Neural cell (in vitro differentiated cells): ENCODE data around the gene TMEM139. TPM values are rescaled to one million over a fixed set of nuclear protein-coding genes. Genes with fewer than 3 reads are reported as not detected.

Source experiments
- H2AFZ ChIP-seq: fragments of 200-600, 300-800 bp; sonication (generic), shearing (Covaris generic); 2 replicates; pipeline ENCODE4 v1.6.0; 2014; ENCODE audit warnings: low read depth, mild to moderate bottlenecking, antibody characterized with exemption, low read length, moderate library complexity
- H3F3A ChIP-seq: fragments of 200-600 bp; shearing (Covaris generic); 2 replicates; pipeline ENCODE4 v1.6.1; 2016; ENCODE audit warnings: mild to moderate bottlenecking, moderate library complexity, mixed read lengths, antibody characterized with exemption, low read length; ENCODE audit not compliant: insufficient read depth, poor library complexity, severe bottlenecking
- H3K27ac ChIP-seq: fragments of 200-600, 300-800 bp; sonication (generic), shearing (Covaris generic); 2 replicates; pipeline ENCODE4 v1.5.1; 2014; ENCODE audit warnings: mild to moderate bottlenecking, low read length, moderate library complexity
- H3K27me3 ChIP-seq: fragments of 300-800, 200-600 bp; sonication (generic), shearing (Covaris generic); 2 replicates; pipeline ENCODE4 v1.6.0; 2014; ENCODE audit warnings: mild to moderate bottlenecking, low read depth, low read length, moderate library complexity; ENCODE audit not compliant: insufficient read depth
- H3K36me3 ChIP-seq: fragments of 300-800, 200-600 bp; sonication (generic), shearing (Covaris generic); 2 replicates; pipeline ENCODE4 v1.5.1; 2014; ENCODE audit warnings: mild to moderate bottlenecking, antibody characterized with exemption, low read length, moderate library complexity; ENCODE audit not compliant: insufficient read depth
- H3K4me2 ChIP-seq: fragments of 300-800, 200-600 bp; sonication (generic), shearing (Covaris generic); 2 replicates; pipeline ENCODE4 v1.6.0; 2014; ENCODE audit warnings: mild to moderate bottlenecking, low read length
- H3K4me3 ChIP-seq: fragments of 300-800, 200-600 bp; sonication (generic), shearing (Covaris generic); 2 replicates; pipeline ENCODE4 v1.5.1; 2014; ENCODE audit warnings: mild to moderate bottlenecking, low read length, moderate library complexity
- H3K79me2 ChIP-seq: fragments of 200-600 bp; shearing (Covaris generic); replicated peaks from 2 replicates; pipeline ENCODE4 v1.6.0; 2014; ENCODE audit warnings: mild to moderate bottlenecking, low read length, moderate library complexity; ENCODE audit not compliant: insufficient read depth
- H3K9ac ChIP-seq: fragments of 300-800, 200-600 bp; sonication (generic), shearing (Covaris generic); 2 replicates; pipeline ENCODE4 v1.6.1; 2016; ENCODE audit warnings: mild to moderate bottlenecking, low read length, mixed read lengths
- H3K9me2 ChIP-seq: fragments of 200-600 bp; shearing (Covaris generic); 2 replicates; pipeline ENCODE4 v1.6.1; 2016; ENCODE audit warnings: mild to moderate bottlenecking, low read length, mixed read lengths; ENCODE audit not compliant: insufficient read depth
- H3K9me3 ChIP-seq: fragments of 200-600, 300-800 bp; sonication (generic), shearing (Covaris generic); 2 replicates; pipeline ENCODE4 v1.6.1; 2016; ENCODE audit warnings: mild to moderate bottlenecking, mixed run types, low read length, moderate library complexity, mixed read lengths
- H4K20me1 ChIP-seq: fragments of 200-600 bp; shearing (Covaris generic); 2 replicates; pipeline ENCODE4 v1.6.1; 2016; ENCODE audit warnings: mild to moderate bottlenecking, mixed run types; ENCODE audit not compliant: insufficient read depth
- EP300 ChIP-seq: fragments of 450-650 bp; conservative IDR thresholded peaks from 2 replicates; pipeline ENCODE4 v1.6.1; 2014; ENCODE audit warnings: antibody characterized with exemption, mild to moderate bottlenecking, moderate library complexity; ENCODE audit not compliant: poor library complexity, severe bottlenecking
- EZH2 ChIP-seq: fragments of 200-600, 300-800 bp; shearing (Covaris generic), sonication (generic); IDR thresholded peaks from 2 replicates; pipeline ENCODE4 v1.6.1; 2014; ENCODE audit warnings: antibody characterized with exemption, low read length, borderline replicate concordance, mild to moderate bottlenecking; ENCODE audit not compliant: insufficient read depth, poor library complexity, severe bottlenecking
- MXI1 ChIP-seq: fragments of 450-650 bp; conservative IDR thresholded peaks from 2 replicates; pipeline ENCODE4 v1.6.1; 2014; ENCODE audit warnings: antibody characterized with exemption, mild to moderate bottlenecking; ENCODE audit not compliant: poor library complexity, severe bottlenecking
- POLR2AphosphoS5 ChIP-seq: IDR thresholded peaks from 2 replicates; pipeline ENCODE4 v1.6.1; 2012
- RAD21 ChIP-seq: fragments of 450-650 bp; conservative IDR thresholded peaks from 2 replicates; pipeline ENCODE4 v1.6.1; 2014; ENCODE audit warnings: antibody characterized with exemption, mild to moderate bottlenecking, moderate library complexity
- REST ChIP-seq: IDR thresholded peaks from 2 replicates; pipeline ENCODE4 v1.6.1; 2012; ENCODE audit warnings: borderline replicate concordance
- SMC3 ChIP-seq: fragments of 450-650 bp; conservative IDR thresholded peaks from 2 replicates; pipeline ENCODE4 v1.6.1; 2014; ENCODE audit warnings: antibody characterized with exemption, mild to moderate bottlenecking, moderate library complexity; ENCODE audit not compliant: poor library complexity
- TAF1 ChIP-seq: IDR thresholded peaks from 2 replicates; pipeline ENCODE4 v1.6.1; 2012; ENCODE audit warnings: low read depth
- polyA plus RNA-seq: library from polyadenylated mRNA; depleted of rRNA; stranded (reverse); fragments of >200 nt; gene quantifications from 2 replicates; pipeline ENCODE4 v1.2.3, GENCODE V29; 2014
- TF ChIP-seq, protein P1 (sequence below): fragments of 450-650 bp; IDR thresholded peaks from 2 replicates; pipeline ENCODE4 v1.5.1; 2014; ENCODE audit warnings: antibody characterized with exemption, mild to moderate bottlenecking, moderate library complexity; ENCODE audit not compliant: poor library complexity, severe bottlenecking

The TMEM139 gene
- polyA plus RNA-seq, 1 donor from 2014 or later = not detected

- Histone ChIP-seq H2AFZ (no peak overlapping the region), H3K27ac (no peak overlapping the region), H3K9me2 (no peaks in the 10 kb centered on the region), H3K36me3 (no peaks in the 10 kb centered on the region), H3K9ac (no peak overlapping the region), H3K4me2 (no peak overlapping the region), H3K79me2 (no peaks in the 10 kb centered on the region), H4K20me1 (no peaks in the 10 kb centered on the region), H3K4me3 (no peak overlapping the region), H3F3A (no peaks in the 10 kb centered on the region), H3K27me3 (no peaks in the 10 kb centered on the region), H3K9me3 (no peaks in the 10 kb centered on the region)
- TF ChIP-seq RAD21 = no peak
- TF ChIP-seq REST = no peak
- no peak for TF ChIP-seq MXI1
- TF ChIP-seq, protein P1, sequence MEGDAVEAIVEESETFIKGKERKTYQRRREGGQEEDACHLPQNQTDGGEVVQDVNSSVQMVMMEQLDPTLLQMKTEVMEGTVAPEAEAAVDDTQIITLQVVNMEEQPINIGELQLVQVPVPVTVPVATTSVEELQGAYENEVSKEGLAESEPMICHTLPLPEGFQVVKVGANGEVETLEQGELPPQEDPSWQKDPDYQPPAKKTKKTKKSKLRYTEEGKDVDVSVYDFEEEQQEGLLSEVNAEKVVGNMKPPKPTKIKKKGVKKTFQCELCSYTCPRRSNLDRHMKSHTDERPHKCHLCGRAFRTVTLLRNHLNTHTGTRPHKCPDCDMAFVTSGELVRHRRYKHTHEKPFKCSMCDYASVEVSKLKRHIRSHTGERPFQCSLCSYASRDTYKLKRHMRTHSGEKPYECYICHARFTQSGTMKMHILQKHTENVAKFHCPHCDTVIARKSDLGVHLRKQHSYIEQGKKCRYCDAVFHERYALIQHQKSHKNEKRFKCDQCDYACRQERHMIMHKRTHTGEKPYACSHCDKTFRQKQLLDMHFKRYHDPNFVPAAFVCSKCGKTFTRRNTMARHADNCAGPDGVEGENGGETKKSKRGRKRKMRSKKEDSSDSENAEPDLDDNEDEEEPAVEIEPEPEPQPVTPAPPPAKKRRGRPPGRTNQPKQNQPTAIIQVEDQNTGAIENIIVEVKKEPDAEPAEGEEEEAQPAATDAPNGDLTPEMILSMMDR = no peak
- no peak for TF ChIP-seq TAF1
- TF ChIP-seq SMC3 = no peak
- TF ChIP-seq POLR2AphosphoS5 = no peak
- TF ChIP-seq EP300 = no peak
- no peak for TF ChIP-seq EZH2
Measured at GRCh38 chr7:143321242-143321641, 36.5 kb downstream of the TMEM139 start.

DNA sequence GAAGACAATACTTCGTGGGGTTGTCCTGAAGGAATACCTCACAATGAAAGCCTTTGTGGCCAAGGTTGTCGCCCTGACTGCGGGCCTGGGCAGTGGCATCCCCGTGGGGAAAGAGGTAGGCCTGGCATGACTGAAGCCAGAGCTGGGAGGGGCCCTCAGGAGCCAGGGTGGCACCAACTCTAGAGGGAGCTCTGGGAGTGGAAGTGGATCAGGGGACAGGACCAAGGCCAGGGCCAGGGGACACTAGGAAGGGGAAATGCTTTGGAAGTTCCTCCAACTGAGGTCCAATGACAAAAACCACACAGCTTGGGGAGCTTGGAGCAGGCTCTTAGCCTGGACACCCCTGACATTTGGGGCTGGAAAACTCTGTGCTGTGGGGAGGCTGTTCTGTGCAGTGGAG is 37.0 kb downstream of the TMEM139 start:
- Histone ChIP-seq H3K27ac (no peak overlapping the region), H2AFZ (no peak overlapping the region), H3K36me3 (no peaks in the 10 kb centered on the region), H3F3A (no peaks in the 10 kb centered on the region), H3K9me3 (no peaks in the 10 kb centered on the region), H3K9me2 (no peaks in the 10 kb centered on the region), H3K79me2 (no peaks in the 10 kb centered on the region), H3K4me3 (no peak overlapping the region), H3K4me2 (no peak overlapping the region), H3K27me3 (no peaks in the 10 kb centered on the region), H4K20me1 (no peaks in the 10 kb centered on the region), H3K9ac (no peak overlapping the region)
- TF ChIP-seq POLR2AphosphoS5 (no peak), SMC3 (no peak), EP300 (no peak), EZH2 (no peak), REST (no peak), MXI1 (no peak)
- TF ChIP-seq, protein P1 = no peak
